Nephron (organoid): Measurements from ENCODE around the gene WDR33.
A peak's percentile ranks its signal among the peaks of the same experiment; 100 is the strongest.
"Not testable (repeated sequence)": the region's sequence is repeated elsewhere in the genome, so short reads cannot be mapped to it uniquely, and the experiment has no call there.

Source experiments
- H3K27ac Mint-ChIP-seq, 3 experiments: 2 replicates each; pipeline ENCODE4 v1.8.0; 2020; ENCODE audit warnings: mixed read lengths in 3 of 3, mild to moderate bottlenecking in 2 of 3, moderate library complexity in 1 of 3
- H3K27me3 Mint-ChIP-seq: 2 replicates; pipeline ENCODE4 v1.8.0; 2021; ENCODE audit warnings: low read depth, mild to moderate bottlenecking, moderate library complexity, mixed read lengths
- H3K36me3 Mint-ChIP-seq: 2 replicates; pipeline ENCODE4 v1.8.0; 2020; ENCODE audit warnings: low read depth, mixed read lengths
- H3K4me1 Mint-ChIP-seq: 2 replicates; pipeline ENCODE4 v1.8.0; 2020; ENCODE audit warnings: mixed read lengths
- H3K4me3 Mint-ChIP-seq, 3 experiments: 2 replicates each; pipeline ENCODE4 v1.8.0; 2020; ENCODE audit warnings: mild to moderate bottlenecking in 3 of 3, mixed read lengths in 3 of 3, moderate library complexity in 2 of 3
- H3K9me3 Mint-ChIP-seq: 2 replicates; pipeline ENCODE4 v1.8.0; 2020; ENCODE audit warnings: mixed read lengths
- CTCF ChIP-seq, 3 experiments: fragments of 200-600 bp; sonication (generic); IDR thresholded peaks; one replicate each; pipeline ENCODE4 v1.5.0; 2021; ENCODE audit warnings: antibody characterized with exemption in 3 of 3; ENCODE audit not compliant: unreplicated experiment in 3 of 3

WDR33 gene

GRCh38 chr2:127818241-127818640 is 7.3 kb upstream of the WDR33 start:
- Mint-ChIP-seq H3K4me3 (no peak overlapping the region), H3K4me1 (no peaks in the 10 kb centered on the region), H3K9me3 (peaks cover 38% of the 10 kb centered on the region), H3K27ac (no peak overlapping the region), H3K27me3 (peaks cover 27% of the 10 kb centered on the region), H3K36me3 (no peaks in the 10 kb centered on the region)
- TF ChIP-seq CTCF (IDR thresholded peaks at IDR 0.05; ENCODE audit: unreplicated experiment in 3 of 3), result no peak

- Mint-ChIP-seq H3K36me3 (no peaks in the 10 kb centered on the region), H3K27me3 (peaks cover 23% of the 10 kb centered on the region), H3K9me3 (peaks cover 14% of the 10 kb centered on the region), H3K4me3 (peak overlapping the region in 1 of 3 experiments; percentile 62), H3K27ac (no peak overlapping the region), H3K4me1 (peaks cover 21% of the 10 kb centered on the region)
- no peak for TF ChIP-seq CTCF (IDR thresholded peaks at IDR 0.05; ENCODE audit: unreplicated experiment in 3 of 3)
Observed at GRCh38 chr2:127814677-127815076, 3.7 kb upstream of the WDR33 start.

GRCh38 chr2:127812441-127812840 is 1.5 kb upstream of the WDR33 start:
- not testable (repeated sequence) for H3K9me3 Mint-ChIP-seq, H3K36me3 Mint-ChIP-seq
- H3K4me1 Mint-ChIP-seq, result peaks cover 34% of the 10 kb centered on the region
- peak overlapping the region; percentile 98 to 99 (median 98) for H3K27ac Mint-ChIP-seq
- peak overlapping the region; percentile 67 to 96 (median 88) for H3K4me3 Mint-ChIP-seq
- peaks cover 14% of the 10 kb centered on the region for H3K27me3 Mint-ChIP-seq

- no peaks in the 10 kb centered on the region for H3K9me3 Mint-ChIP-seq
- H3K27me3 Mint-ChIP-seq, result peaks cover 7% of the 10 kb centered on the region
- no peak for TF ChIP-seq CTCF (IDR thresholded peaks at IDR 0.05; ENCODE audit: unreplicated experiment in 3 of 3)
- peak overlapping the region; percentile 98 to 99 (median 98) for H3K27ac Mint-ChIP-seq
- H3K36me3 Mint-ChIP-seq, result peaks cover 4% of the 10 kb centered on the region
- peak overlapping the region; percentile 96 to 98 (median 98) for H3K4me3 Mint-ChIP-seq
- peaks cover 38% of the 10 kb centered on the region for H3K4me1 Mint-ChIP-seq
Observed at GRCh38 chr2:127811397-127812321, 688 bp upstream of the WDR33 start.

- peak overlapping the region; percentile 96 to 98 (median 98) for H3K4me3 Mint-ChIP-seq
- H3K36me3 Mint-ChIP-seq, result peaks cover 7% of the 10 kb centered on the region
- peak overlapping the region; percentile 98 to 99 (median 98) for H3K27ac Mint-ChIP-seq
- no peak for TF ChIP-seq CTCF (IDR thresholded peaks at IDR 0.05; ENCODE audit: unreplicated experiment in 3 of 3)
- H3K27me3 Mint-ChIP-seq, result peaks cover under 1% of the 10 kb centered on the region
- peaks cover 47% of the 10 kb centered on the region for H3K4me1 Mint-ChIP-seq
- H3K9me3 Mint-ChIP-seq, result no peaks in the 10 kb centered on the region
Observed at GRCh38 chr2:127810156-127810618, 784 bp downstream of the WDR33 start.

- peaks cover 13% of the 10 kb centered on the region for H3K36me3 Mint-ChIP-seq
- H3K27me3 Mint-ChIP-seq, result no peaks in the 10 kb centered on the region
- peak overlapping the region; percentile 41 to 79 (median 72) for H3K27ac Mint-ChIP-seq
- H3K4me1 Mint-ChIP-seq, result peaks cover 53% of the 10 kb centered on the region
- no peak for TF ChIP-seq CTCF (IDR thresholded peaks at IDR 0.05; ENCODE audit: unreplicated experiment in 3 of 3)
- H3K9me3 Mint-ChIP-seq, result no peaks in the 10 kb centered on the region
- peak overlapping the region; percentile 70 to 83 (median 79) for H3K4me3 Mint-ChIP-seq
Observed at GRCh38 chr2:127807678-127808353, 3.2 kb downstream of the WDR33 start.

GRCh38 chr2:127806860-127807259 is 4.1 kb downstream of the WDR33 start:
- peaks cover 13% of the 10 kb centered on the region for H3K36me3 Mint-ChIP-seq
- not testable (repeated sequence) for H3K27me3 Mint-ChIP-seq, H3K9me3 Mint-ChIP-seq
- H3K4me1 Mint-ChIP-seq, result peaks cover 50% of the 10 kb centered on the region
- H3K4me3 Mint-ChIP-seq, result peak overlapping the region in 2 of 3 experiments; percentile 55 to 57
- H3K27ac Mint-ChIP-seq, result peak overlapping the region in 2 of 3 experiments; percentile 2 to 76
